GM19239 (cell line): Measurements from ENCODE around the gene GSPT1.
"Not testable (repeated sequence)": the region's sequence is repeated elsewhere in the genome, so short reads cannot be mapped to it uniquely, and the experiment has no call there.

Experiments used
- DNase-seq: peaks from one replicate; pipeline ENCODE4 v3.0.0; 2011; ENCODE audit warnings: low spot score; ENCODE audit not compliant: insufficient read length
- FAIRE-seq: peaks from 2 replicates; lab custom pipeline; 2011; peaks lifted over from hg19 to GRCh38; lab: Jason Lieb, UNC

Gene GSPT1

GRCh38 chr16:11915644-11916523, at the start of gene GSPT1:
Gene GSPT1, minus strand, starts transcription at chr16:11915956. Its CDS starts 236 bp downstream, at chr16:11915720.
- peak; percentile 63 for FAIRE-seq
- DNase-seq = peak; percentile 95

DNA sequence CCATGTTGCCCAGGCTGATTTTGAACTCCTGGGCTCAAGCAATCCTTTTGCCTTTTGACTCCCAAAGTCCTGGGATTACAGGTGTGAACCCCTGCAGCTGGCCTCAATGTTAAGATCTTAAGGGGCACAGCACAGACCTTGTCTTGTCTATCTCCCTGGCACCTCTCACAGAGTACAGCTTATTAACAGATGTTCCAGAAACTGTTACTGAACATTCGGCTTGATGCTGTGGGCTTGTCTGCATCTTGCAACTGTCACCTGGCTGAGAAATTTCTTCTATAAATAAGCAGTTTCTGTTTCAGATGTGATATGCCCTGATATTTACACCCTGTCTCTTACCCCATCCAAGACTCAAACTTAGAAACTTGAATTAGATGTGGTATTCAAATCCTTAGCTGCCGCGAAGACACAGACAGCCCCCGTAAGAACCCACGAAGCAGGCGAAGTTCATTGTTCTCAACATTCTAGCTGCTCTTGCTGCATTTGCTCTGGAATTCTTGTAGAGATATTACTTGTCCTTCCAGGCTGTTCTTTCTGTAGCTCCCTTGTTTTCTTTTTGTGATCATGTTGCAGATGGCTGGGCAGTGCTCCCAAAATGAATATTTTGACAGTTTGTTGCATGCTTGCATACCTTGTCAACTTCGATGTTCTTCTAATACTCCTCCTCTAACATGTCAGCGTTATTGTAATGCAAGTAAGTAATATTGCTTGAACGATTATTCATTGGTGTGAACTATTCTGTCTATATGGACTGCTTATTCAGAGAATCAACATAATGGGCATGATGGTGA, 49.2 kb upstream of the GSPT1 start, which contains the start of gene TNFRSF17:
TNFRSF17 (plus strand) TSS at position 450 of the 791 bp plus-strand sequence; CDS start at position 565, 115 bp downstream.
- DNase-seq (no peak), FAIRE-seq (peak; percentile 93)

DNA sequence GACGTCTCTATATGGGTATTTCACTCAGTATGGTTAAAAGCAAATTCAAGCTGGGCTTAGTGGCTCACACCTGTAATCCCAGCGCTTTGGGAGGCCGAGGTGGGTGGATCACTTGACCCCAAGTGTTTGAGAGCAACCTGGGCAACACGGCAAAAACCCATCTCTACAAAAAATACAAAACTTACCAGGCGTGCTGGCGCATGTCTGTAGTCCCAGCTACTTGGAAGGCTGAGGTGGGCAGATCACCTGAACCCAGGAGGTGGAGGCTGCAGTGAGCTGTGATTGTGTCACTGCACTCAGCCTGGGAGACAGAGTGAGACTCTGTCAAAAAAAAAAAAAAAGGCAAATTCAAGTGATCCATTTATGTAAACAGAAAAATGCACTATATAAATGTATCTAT, 48.0 kb upstream of the GSPT1 start:
- FAIRE-seq (no peak), DNase-seq (no peak)

GRCh38 chr16:11962978-11963377, 47.2 kb upstream of the GSPT1 start:
- peak; percentile 73 for FAIRE-seq
- DNase-seq = not testable (repeated sequence)

- FAIRE-seq, DNase-seq: not testable (repeated sequence)
Observed at GRCh38 chr16:11962457-11962856, 46.7 kb upstream of the GSPT1 start.

DNA sequence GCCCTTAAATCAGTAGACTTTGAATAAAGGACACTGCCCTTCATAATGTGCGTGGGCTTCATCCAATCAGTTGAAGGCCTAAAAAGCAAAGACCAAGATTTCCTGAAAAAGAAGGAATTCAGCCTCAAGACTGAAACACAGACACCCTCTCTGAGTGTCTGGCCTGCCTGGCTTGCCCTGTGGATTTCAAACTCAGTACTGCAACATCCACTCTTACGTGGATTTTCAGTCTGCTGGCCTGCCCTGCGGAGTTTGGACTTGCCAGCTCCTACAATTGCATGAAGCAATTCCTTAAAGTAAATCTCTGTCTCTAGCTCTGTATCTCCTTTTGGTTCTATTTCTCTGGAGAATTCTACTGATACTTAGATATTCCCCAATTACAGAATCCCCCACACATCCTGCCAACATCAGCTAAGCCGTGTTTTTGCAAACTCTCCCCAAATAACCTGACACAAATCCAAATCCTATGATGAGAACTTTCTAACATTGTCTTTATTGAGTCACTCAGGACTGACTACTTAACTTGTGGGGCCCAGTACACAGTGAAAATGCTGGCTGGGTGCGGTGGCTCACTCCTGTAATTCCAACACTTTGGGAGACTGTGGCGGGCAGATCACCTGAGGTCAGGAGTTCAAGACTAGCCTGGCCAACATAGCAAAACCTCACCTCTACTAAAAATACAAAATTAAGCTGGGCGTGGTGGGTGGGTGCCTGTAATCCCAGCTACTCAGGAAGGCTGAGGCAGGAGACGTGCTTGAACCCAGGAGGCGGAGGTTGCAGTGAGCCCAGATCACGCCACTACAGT, 42.0 kb upstream of the GSPT1 start:
- DNase-seq (no peak), FAIRE-seq (no peak)

DNA sequence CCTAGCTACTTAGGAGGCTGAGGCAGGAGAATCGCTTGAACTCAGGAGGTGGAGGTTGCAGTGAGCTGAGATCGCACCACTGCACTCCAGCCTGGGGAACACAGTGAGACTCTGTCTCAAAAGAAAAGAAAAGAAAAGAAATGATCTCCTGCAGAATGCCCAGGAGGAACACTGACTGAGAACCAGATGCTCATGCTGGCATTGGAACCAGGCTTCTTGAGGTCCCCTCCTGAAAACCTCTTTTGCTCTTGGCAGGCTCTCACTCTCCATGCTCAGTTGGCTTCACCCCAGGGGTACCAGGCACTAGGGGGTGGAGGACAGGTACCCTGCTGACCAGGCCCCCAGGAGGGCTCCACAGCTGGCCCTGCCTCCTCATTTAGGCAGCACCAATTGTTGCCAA, 40.8 kb upstream of the GSPT1 start:
- no peak for FAIRE-seq
- DNase-seq = no peak

GRCh38 chr16:11955713-11956123, 40.0 kb upstream of the GSPT1 start:
- no peak for DNase-seq
- no peak for FAIRE-seq

GRCh38 chr16:11953576-11953975, 37.8 kb upstream of the GSPT1 start:
- not testable (repeated sequence) for DNase-seq, FAIRE-seq

DNA sequence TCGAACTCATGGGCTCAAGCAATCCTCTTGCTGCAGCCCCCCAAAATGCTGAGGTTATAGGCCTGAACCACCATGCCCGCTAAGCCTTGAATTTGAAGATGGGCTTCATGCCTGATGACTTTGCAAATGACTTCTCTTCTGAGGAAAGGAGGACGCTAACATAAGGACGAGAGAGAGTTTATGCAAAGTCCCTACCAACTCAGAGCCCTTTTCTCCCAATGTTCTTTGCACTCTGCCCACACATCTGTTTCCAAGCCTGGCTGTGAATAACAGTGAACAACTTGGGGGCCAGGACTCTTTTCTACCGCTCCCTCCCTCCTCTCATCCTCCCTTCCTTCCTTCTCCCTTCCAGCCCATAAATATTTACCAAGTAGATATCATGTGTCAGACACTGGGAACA, 34.6 kb upstream of the GSPT1 start:
- FAIRE-seq = peak; percentile 73

DNA sequence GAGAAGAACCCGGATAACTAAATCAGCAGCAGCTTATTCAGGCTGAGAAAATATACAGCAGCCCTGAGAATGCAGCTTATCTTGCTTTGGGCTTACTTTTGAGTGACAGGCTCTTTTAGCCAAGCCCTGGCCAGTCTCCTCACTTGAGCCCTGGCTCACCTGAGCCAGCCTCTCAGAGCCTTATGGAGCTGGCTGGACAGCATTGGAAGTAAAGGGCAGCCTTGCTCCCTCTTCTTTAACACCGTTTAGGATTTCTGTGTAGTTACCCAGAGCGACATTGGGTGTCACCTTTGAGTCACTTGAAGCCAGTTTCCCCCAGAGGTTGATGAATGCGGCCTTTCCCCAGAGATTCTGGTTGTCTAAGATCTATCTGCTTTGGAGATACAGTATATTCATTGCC, 33.8 kb upstream of the GSPT1 start:
- FAIRE-seq (peak; percentile 97), DNase-seq (peak; percentile 78)

More for the DNA sequence above, 34.6 kb upstream of the GSPT1 start:
- DNase-seq = no peak

GRCh38 chr16:11948819-11949218, 33.1 kb upstream of the GSPT1 start:
- DNase-seq (no peak), FAIRE-seq (no peak)

DNA sequence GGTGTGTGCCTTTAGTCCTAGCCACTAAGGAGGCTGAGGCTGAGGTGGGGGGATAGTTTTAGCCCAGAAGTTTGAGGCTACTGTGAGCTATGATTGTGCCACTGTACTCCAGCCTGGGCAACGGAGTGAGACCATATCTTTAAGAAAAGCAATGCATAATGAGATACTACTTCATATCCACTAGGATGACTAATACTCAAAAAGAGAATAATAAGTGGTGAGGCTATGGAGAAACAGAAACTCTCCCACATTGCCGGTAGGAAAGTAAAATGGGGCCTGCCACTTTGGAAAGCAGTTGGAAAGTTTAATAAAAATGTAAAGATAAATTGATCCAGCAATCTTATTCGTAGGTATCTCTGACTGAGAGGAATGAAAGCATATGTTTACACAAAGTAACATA, 30.7 kb upstream of the GSPT1 start:
- no peak for DNase-seq
- FAIRE-seq = no peak

DNA sequence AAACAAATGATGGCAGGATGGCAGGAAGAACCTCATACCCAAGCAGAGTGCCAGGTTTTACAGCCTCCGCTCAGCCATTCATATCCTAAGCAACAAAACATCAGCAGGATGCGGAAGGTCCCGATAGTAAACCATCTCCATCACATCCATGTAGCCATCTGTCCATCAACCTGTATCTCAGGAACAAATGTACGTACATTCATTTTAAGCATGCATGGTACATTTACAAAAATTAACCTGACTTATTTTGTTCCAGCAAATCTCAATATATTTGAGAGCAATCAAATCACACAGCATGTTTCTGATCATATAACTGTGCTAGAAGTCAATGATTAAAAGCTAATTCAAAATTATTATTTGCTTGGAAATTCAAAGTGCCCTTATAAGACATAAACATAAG, 26.2 kb upstream of the GSPT1 start, which contains the start of gene NPIPB2:
NPIPB2 (minus strand) TSS at position 101 of the 400 bp plus-strand sequence; CDS start at position 101, 0 bp downstream.
- not testable (repeated sequence) for DNase-seq, FAIRE-seq

- not testable (repeated sequence) for DNase-seq, FAIRE-seq
Observed at GRCh38 chr16:11927350-11927749, 11.6 kb upstream of the GSPT1 start.

DNA sequence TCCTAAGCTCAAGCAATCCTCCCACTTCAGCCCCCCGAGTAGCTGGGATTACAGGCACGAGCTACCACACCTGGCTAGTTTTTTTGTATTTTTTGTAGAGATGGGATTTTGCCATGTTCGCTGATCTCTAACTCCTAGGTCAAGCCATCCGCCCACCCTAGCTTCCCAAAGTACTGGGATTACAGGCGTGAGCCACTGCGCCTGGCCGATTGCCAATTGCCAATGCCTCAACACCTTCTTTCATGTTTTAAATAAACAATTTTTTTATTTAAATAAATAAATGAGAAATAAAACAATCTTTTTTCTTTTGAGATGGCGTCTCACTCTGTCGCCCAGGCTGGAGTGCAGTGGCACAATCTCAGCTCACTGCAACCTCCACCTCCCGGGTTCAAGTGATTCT, 8.3 kb upstream of the GSPT1 start:
- not testable (repeated sequence) for FAIRE-seq, DNase-seq

DNA sequence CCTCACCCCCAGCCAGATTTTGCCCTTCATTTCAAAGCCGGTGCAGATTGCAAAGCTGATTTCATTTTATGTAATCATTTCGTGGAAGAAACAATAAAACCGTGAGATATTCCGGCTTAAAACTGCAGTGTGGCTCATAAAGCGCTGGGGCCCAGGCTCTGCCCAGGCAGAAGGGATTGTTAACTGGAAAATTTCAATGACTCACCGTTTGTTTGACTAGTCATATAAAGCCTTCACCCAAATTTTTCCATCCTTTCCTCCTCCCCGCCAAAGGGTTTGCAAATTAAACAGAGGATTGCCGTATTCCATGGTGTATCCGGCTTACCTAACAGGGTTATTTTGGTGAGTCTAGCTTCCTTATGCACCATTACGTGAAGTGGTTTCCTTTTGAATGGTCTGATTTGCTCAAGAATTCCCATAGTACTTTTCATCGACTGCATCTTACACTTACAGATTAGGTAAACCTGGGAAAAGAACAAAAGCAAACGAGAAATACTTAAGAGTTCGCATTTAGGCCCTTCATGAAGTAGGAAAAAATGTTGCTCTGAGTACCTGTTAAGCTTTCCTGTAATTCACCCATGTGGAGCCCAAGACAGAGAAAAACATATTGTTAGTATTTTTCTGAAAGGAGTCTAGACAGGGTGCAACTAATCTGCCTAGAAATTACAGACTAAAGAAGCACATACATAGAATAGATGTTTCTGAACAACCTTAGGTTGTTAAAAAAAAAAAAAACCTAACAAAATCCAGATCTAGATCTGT, 949 bp upstream of the GSPT1 start:
- no peak for DNase-seq
- FAIRE-seq = peak; percentile 14

GRCh38 chr16:11915114-11915643, 577 bp downstream of the GSPT1 start:
- FAIRE-seq (no peak), DNase-seq (no peak)
